Measurements from ENCODE around the gene ISG15.

DNA sequence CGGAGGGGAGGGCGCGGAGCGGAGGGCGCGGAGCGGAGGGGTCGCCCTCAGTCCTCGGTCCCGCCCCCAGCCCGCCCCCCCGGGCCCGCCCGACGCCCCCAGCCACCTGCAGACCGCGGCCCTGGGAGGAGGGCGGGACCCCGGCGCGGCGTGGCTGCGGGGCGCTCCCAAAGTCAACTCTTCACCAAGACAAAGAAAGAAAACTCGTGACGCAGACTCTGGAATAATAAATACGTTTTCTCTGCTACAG is 14.6 kb upstream of the ISG15 start:
- TF ChIP-seq, protein P1, sequence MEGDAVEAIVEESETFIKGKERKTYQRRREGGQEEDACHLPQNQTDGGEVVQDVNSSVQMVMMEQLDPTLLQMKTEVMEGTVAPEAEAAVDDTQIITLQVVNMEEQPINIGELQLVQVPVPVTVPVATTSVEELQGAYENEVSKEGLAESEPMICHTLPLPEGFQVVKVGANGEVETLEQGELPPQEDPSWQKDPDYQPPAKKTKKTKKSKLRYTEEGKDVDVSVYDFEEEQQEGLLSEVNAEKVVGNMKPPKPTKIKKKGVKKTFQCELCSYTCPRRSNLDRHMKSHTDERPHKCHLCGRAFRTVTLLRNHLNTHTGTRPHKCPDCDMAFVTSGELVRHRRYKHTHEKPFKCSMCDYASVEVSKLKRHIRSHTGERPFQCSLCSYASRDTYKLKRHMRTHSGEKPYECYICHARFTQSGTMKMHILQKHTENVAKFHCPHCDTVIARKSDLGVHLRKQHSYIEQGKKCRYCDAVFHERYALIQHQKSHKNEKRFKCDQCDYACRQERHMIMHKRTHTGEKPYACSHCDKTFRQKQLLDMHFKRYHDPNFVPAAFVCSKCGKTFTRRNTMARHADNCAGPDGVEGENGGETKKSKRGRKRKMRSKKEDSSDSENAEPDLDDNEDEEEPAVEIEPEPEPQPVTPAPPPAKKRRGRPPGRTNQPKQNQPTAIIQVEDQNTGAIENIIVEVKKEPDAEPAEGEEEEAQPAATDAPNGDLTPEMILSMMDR (IDR thresholded peaks at IDR 0.05) = no peak
- no peak for TF ChIP-seq POLR2A (IDR thresholded peaks at IDR 0.05)

Data from body of pancreas (tissue), 4 donors.